Peyer's patch (tissue), 4 donors: ENCODE results near the gene C18orf63.

Experiments
- POLR2A ChIP-seq, 2 donors: fragments of 450-650 bp; IDR thresholded peaks; one replicate each; pipeline ENCODE4 v1.5.1; 2017; ENCODE audit warnings: antibody characterized with exemption in 2 of 2, mild to moderate bottlenecking in 2 of 2, moderate library complexity in 2 of 2
- TF ChIP-seq, protein P1 (sequence below), 6 experiments: fragments of 450-650 bp in 4 of 6; fragments of 200-600 bp in 2 of 6; sonication (generic) in 1 of 6; IDR thresholded peaks; one replicate each; pipeline ENCODE4 v1.5.1; 2017 to 2019; ENCODE audit warnings: antibody characterized with exemption in 6 of 6, mild to moderate bottlenecking in 3 of 6, moderate library complexity in 1 of 6

DNA sequence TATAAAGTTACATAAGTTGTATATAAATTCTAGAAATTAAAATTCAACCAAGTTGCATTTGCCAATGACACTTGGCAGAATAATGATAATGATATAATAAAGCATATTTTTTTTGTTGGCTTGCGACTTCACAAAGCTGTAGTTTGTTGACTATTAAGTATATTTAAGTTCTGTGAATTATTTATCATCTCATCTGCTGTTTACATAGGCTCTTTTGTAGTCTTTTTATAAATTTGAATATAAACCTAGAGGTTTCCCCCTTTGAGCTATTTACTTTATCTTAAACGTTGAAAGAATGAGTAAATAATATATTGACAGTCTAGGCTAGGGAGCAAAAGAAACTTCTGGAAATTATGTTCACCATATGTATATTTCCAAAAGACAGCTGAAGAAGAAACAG is 32.9 kb downstream of the C18orf63 start:
- TF ChIP-seq, protein P1, sequence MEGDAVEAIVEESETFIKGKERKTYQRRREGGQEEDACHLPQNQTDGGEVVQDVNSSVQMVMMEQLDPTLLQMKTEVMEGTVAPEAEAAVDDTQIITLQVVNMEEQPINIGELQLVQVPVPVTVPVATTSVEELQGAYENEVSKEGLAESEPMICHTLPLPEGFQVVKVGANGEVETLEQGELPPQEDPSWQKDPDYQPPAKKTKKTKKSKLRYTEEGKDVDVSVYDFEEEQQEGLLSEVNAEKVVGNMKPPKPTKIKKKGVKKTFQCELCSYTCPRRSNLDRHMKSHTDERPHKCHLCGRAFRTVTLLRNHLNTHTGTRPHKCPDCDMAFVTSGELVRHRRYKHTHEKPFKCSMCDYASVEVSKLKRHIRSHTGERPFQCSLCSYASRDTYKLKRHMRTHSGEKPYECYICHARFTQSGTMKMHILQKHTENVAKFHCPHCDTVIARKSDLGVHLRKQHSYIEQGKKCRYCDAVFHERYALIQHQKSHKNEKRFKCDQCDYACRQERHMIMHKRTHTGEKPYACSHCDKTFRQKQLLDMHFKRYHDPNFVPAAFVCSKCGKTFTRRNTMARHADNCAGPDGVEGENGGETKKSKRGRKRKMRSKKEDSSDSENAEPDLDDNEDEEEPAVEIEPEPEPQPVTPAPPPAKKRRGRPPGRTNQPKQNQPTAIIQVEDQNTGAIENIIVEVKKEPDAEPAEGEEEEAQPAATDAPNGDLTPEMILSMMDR (IDR thresholded peaks at IDR 0.05): no peak
- TF ChIP-seq POLR2A (IDR thresholded peaks at IDR 0.05): no peak
